GM21717 (cell line): Measurements from ENCODE around the gene PMEL.
"Not testable (repeated sequence)": the region's sequence is repeated elsewhere in the genome, so short reads cannot be mapped to it uniquely, and the experiment has no call there.

ENCODE experiments used
- ATAC-seq: cut with Tn5 transposase; IDR thresholded peaks from one replicate; pipeline ENCODE4 v1.9.1; 2021; ENCODE audit warnings: mild to moderate bottlenecking, moderate library complexity; ENCODE audit not compliant: unreplicated experiment

PMEL gene

GRCh38 chr12:55965941-55966407 lies at the start of gene PMEL:
PMEL (minus strand) TSS chr12:55966042; CDS start chr12:55966011, 31 bp downstream.
- ATAC-seq, result no peak

- ATAC-seq, result no peak
These were observed 48.4 kb upstream of the PMEL start for GRCh38 chr12:56014205-56014604.

GRCh38 chr12:56013482-56013881 lies 47.6 kb upstream of the PMEL start:
- ATAC-seq, result no peak

- no peak for ATAC-seq
These were observed 45.8 kb upstream of the PMEL start for GRCh38 chr12:56011509-56012090.

GRCh38 chr12:56010111-56010570 lies 44.3 kb upstream of the PMEL start:
- ATAC-seq, result no peak

GRCh38 chr12:56007564-56008559 lies 42.0 kb upstream of the PMEL start:
- peak; percentile 38 for ATAC-seq

GRCh38 chr12:56004211-56004610 lies 38.4 kb upstream of the PMEL start:
- no peak for ATAC-seq

GRCh38 chr12:56003376-56003775 lies 37.5 kb upstream of the PMEL start:
- ATAC-seq, result not testable (repeated sequence)

GRCh38 chr12:56001487-56002100 lies 35.8 kb upstream of the PMEL start:
- ATAC-seq, result no peak

- ATAC-seq, result not testable (repeated sequence)
These were observed 34.2 kb upstream of the PMEL start for GRCh38 chr12:55999999-56000540.

- not testable (repeated sequence) for ATAC-seq
These were observed 33.7 kb upstream of the PMEL start for GRCh38 chr12:55999522-55999921.

- ATAC-seq, result peak; percentile 6
These were observed 31.7 kb upstream of the PMEL start for GRCh38 chr12:55997535-55997859.

GRCh38 chr12:55996715-55997534 lies 31.1 kb upstream of the PMEL start, which contains the start of gene SUOX:
SUOX (plus strand) TSS chr12:55997276; CDS start chr12:56002222, 4,946 bp downstream.
- ATAC-seq, result peak; percentile 94

GRCh38 chr12:55996201-55996714 lies 30.4 kb upstream of the PMEL start:
- ATAC-seq, result no peak

- no peak for ATAC-seq
These were observed 29.5 kb upstream of the PMEL start for GRCh38 chr12:55995366-55995765.

GRCh38 chr12:55993230-55993853 lies 27.5 kb upstream of the PMEL start:
- ATAC-seq, result no peak

GRCh38 chr12:55991110-55991509 lies 25.3 kb upstream of the PMEL start:
- no peak for ATAC-seq

- not testable (repeated sequence) for ATAC-seq
These were observed 20.1 kb upstream of the PMEL start for GRCh38 chr12:55985976-55986375.

GRCh38 chr12:55985341-55985740 lies 19.5 kb upstream of the PMEL start:
- ATAC-seq, result no peak

GRCh38 chr12:55984861-55985260 lies 19.0 kb upstream of the PMEL start:
- ATAC-seq, result no peak
